Fibroblast of gingiva (primary cell): ENCODE measurements around the gene CDK19.
A peak's percentile ranks its signal among the peaks of the same experiment; 100 is the strongest.
"Not testable (repeated sequence)": the region's sequence is repeated elsewhere in the genome, so short reads cannot be mapped to it uniquely, and the experiment has no call there.

ENCODE experiments used
- DNase-seq: peaks from one replicate; pipeline ENCODE4 v3.0.0-alpha.2; 2011; ENCODE audit warnings: low read depth

Gene CDK19

DNA sequence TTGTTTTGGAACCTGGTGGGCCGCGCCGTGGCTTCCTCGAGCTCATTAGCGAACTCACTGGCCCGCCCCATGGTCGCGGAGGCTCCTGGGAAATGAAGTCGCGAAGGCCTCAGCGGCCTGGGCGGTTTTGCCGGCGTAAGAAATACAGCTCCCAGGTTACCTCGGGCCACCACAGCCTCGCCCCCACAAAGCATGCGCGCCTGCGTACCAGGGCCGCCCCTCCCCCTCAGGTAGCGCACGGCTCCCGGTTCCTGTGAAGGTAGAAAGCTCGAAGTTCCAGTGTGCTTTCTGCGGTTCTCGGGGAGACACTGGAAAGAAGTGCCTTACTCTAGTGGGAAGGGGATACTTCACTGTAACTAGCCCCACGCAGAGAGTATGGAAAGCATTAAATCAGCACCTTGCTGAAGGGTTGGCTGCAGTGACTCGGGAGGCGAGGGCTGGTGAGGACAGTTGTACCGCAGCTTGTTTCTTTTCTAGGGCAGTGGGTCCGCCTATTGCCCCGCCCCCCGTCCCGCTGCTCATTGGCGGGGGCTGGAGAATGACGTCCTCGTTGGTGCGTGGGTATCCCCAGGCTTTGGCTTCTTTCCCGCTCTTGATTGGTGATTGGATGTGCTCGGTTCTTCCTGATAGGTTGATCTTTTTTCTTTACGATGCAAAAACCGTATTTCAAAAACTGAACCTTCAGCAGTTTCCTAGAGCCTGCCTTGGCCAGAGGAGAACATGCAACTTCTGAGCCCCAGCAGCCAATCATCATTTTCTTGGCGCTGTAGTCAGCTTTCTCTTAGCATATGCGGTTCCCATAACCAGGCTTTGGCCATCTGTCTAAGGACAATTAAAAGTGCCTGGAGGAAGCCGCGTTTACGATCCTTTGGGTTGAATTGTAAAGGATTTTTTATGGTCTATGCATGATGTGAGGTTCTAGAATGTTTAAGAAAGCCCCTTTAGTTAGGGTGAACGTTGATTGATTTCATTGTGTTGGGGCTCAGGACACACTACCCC, at the start of gene CDK19:
TSS of gene CDK19 (minus strand) at position 59 of the 999 bp plus-strand sequence. CDS start 333 bp downstream, outside the sequence.
- DNase-seq, result peak; percentile 98

DNA sequence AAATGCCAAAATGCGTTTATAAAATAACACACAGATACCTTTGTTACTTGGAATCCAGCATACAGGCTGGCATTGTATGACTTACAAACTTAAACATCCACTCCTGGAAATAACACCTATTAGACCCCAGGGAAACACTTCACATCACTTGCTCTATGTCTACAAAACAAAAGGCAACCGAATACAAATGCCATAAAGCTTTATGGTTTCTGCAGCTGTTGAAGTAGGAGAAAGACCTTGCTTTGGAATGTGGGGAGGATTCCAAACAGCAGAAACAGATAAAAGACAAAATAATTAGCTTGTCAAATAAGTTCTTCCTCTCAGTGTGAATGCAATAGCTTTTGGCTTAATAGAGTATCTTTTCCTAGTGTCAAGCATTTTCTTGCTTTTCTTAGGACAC, 49.6 kb upstream of the CDK19 start:
- peak; percentile 6 for DNase-seq

DNA sequence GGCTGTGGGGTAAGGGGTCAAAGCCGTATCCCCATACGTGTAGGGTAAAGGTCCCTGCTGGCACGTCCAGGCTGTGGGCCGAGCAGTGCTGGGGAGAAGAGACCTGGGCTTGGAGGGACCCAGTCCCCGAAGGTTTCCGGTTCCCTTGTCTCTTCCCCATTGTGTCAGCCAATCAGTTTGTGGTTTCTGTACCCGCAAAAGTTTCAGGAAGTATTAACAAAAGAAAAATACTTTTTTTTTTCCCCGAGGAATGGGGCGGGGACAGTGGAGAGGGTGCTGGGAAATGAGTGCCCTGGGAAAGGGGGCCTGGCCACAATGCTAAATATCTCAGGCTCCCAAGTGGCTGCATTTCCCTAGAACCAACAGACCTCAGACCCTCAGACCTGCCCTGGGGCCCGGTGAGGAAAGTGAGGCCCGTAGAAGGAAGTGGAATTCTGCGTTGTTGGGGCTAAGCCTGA, 44.1 kb upstream of the CDK19 start:
- no peak for DNase-seq

DNA sequence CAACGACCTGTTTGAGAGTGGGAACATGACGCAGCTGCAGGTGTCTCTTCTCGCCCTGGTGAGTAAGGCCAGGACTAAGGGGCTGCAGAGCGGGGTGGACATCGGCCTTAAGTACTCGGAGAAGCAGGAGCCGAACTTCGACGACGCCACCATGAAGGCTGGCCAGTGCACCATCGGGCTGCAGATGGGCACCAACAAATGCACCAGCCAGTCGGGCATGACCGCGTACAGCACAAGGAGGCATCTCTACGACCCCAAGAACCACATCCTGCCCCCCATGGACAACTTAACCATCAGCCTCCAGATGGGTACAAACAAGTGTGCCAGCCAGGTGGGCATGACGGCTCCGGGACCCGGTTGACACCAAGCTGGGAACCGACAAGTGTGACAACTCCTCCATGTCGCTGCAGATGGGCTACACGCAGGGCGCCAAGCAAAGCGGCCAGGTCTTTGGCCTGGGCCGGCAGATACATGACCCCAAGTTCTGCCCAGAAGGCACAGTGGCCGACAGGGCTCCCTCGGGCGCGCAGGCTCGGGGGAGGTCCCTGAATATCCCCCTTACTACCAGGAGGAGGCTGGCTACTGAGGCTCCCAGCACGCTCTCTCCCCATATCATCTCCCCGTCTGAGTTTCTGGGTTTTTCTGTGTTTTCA, 43.4 kb upstream of the CDK19 start:
- DNase-seq, result no peak

DNA sequence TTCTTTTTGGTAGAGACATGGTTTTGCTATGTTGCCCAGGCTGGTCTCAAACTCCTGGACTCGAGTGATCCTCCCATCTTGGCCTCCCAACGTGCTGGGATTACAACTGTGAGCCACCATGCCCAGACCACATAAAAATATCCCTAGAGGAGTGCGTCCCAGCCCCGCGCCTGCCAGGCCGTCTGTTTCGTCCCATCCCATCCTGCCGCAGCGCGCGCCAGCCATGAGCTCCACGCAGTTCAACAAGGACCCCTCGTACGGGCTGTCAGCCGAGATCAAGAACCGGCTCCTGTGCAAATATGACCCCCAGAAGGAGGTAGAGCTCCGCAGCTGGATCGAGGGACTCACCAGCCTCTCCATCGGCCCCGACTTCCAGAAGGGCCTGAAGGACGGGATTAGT, 42.7 kb upstream of the CDK19 start:
- DNase-seq, result no peak

DNA sequence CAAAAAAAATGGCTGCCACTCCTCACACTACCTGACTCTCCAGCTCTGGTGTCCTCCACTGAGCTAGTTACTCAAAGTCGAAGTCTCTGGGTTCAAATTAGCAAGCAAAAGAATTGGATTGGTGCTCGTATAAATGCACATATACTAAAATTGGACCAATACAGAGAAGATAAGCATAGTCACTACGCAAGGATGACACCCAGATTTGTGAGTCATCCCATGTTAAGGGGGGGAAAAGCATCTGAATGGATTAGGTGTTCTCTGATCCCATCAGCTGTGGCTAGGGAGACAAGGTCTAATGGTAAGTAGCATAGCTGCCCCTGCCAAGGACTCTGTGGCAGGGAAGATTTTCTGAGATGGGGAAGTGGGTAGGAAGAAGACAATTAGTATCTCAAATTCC, 41.0 kb upstream of the CDK19 start:
- no peak for DNase-seq

DNA sequence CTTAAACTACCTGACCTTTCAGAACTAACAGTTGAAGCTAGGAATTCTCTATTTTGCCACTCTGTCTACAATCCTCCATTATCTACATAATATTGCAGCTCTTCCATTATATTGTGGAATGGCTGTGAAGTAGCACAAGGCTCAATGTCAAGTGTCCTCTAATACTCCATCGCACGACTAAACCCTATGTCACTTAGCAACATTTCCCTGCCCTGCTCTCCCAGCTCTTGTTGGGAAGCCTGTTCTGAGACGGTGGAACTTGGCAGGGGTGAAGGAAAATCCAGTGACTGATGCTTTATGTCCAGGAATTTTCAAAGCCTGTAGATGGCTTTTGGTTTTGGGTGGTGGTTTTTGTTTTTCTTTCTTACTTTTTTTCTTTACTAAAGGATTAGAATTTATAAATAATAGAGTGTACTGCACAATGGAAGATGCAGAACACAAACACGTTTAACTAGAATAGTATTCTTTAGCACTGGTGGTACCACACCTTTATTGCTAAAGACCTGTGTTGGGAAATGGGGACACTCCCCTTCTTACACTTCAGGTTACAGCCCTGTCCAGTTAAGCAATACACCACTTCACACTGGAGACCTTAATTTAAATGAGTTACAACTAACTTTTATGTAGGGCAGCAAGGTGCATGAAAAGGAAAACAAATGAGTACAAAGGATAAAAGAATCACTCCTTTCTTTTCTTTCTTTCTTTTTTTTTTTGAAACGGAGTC, 38.6 kb upstream of the CDK19 start:
- DNase-seq, result no peak

DNA sequence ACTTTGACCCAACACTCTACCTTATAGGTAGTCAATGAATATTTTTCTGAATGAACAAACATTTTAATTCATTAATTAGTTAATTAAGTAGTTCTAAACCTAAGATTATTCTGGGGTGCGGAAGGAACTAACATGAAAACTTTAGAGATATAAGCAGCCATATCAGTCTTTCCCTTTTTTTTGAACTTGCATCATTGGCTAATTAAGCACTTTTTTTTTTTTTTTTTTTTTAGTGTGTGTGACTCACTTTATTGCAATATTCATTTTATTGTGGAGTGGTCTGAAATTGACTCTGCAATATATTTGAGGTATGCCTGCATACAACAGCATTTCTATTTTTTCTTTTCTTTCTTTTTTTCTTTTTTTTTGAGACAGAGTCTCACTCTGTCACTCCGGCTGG, 37.5 kb upstream of the CDK19 start:
- no peak for DNase-seq

DNA sequence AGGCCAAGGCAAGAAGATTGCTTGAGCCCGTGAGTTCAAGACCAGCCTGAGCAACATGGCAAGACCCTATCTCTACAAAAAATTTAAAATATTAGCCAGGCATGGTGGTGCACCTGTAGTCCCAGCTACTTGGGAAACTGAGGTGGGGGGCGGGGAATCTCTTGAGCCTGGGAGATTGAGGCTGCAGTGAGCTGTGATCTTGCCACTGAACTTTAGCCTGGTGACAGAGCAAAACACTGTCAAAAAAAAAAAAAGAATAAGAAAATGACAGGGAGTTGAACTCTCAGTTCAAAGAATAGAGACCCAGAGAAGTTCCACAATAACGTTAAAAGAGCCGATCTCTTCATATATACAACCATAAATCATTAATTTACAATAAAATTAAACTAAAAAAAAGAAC, 34.5 kb upstream of the CDK19 start:
- DNase-seq, result no peak

DNA sequence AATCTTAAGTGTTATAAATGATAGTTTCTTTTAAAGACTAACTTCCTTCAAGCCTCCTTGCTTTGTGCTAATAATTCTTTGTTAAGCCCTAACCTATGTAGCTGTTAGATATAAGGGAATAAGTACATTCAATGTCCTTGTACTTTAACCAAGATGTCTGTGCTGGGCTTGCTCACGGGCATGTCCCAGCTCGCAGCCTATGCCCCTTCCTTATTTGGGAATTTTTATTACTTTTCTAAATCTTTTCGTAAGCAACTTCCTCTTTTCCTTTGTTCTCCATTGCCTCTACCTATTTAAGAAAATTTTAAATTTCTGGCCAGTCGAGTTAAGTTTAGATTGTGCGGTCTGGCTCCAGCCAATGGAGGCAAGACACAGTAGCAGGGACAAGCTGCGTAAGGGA, 26.0 kb upstream of the CDK19 start:
- DNase-seq, result no peak

DNA sequence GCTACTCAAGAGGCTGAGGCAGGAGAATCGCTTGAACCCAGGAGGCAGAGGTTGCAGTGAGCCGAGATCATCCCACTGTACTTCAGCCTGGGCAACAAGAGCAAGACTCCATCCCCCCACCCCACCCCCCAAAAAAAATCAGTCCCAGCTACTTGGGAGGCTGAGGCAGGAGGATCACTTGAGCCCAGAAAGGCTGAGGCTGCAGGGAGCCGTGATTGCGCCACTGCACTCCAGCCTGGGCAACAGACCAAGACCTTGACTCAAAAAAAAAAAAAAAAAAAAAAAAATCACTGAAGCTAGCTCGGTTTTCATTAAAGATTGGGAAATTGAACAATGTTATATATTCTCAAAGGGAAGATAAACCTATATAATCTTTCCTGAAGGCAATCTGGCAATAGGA, 20.5 kb upstream of the CDK19 start:
- DNase-seq, result not testable (repeated sequence)

DNA sequence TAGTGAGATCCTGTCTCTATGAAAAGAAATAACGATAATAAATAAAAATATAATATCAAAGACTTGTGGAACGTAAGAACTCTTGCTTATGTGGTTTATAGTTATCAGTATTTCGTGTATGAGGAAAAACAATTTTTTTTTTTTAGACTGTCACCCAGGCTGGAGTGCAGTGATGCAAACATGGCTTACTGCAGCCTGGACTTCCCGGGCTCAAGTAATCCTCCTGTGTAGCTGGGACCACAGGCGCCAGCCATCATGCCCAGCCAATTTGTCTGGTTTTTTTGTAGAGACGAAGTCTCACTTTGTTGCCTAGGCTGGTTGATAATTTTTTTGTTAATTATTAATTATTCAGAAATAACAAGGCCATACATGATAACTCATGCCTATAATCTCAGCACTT, 18.6 kb upstream of the CDK19 start:
- no peak for DNase-seq

DNA sequence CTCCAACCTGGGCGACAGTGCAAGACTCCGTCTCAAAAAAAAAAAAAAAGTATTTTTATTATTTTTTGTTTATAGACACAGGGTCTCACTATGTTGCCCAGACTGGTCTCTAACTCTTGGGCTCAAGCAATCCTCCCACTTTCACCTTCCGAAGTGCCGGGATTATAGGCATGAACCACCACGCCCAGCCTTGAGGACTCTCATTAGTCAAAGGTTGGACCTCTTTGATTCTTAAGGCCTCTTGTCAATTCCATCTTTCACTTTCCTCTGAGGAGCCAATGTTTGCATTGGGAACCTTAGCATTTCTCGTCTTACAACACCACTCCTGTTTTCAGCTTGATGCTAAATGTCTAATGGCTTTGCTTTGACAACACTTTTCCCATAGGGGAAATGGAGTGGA, 16.1 kb upstream of the CDK19 start:
- no peak for DNase-seq

DNA sequence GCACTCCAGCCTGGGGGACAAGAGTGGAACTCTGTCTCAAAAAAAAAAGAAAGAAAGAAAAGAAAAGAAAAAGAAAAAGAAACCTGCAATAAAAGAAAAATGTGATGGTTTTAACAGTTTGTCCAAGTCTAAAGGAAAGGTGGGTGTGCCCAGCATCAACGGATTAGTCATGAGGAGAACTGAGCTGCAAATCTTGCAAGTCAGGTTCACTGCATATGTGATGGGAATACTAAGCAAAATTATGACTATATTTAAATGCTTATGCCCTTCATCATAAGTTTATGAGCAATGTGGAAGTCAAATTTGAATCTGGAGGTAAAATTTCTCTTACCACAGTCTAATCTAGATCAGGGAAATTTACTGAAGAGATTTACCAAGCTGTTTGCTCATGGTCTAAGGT, 13.1 kb upstream of the CDK19 start:
- no peak for DNase-seq

DNA sequence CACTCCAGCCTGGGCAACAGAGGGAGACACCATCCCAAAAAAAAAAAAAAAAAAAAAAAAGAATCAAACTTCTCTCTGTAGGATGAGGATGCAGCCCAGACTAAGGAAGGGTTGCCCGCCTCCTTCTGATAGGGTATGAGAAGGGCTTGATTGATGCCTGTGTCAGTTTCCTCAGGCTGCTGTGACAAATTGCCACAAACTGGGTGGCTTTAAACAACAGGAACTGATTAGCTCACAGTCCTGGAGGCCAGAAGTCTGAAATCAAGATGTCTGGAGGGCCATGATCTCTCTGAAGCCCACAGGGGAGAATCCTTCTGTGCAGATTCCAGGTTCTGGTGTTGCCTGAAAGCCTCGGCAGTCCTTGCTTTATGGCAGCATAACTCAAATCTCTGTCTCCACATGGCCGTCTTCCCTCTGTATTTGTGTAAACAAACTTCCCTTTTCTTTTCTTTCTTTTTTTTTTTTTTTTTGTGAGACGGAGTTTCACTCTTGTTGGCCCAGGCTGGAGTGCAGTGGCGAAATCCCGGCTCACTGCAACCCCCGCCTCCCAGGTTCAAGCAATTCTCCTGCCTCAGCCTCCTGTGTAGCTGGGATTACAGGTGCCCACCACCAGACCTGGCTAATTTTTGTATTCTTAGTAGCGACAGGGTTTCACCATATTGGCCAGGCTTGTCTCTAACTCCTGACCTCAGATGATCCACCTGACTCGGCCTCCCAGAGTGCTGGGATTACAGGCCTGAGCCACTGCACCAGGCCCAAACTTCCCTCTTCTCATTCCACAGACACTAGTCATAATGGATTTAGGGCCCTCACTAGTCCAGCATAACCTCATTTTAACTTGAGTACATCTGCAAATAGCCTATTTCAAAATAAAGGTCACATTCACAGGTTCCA, 11.2 kb upstream of the CDK19 start:
- no peak for DNase-seq

DNA sequence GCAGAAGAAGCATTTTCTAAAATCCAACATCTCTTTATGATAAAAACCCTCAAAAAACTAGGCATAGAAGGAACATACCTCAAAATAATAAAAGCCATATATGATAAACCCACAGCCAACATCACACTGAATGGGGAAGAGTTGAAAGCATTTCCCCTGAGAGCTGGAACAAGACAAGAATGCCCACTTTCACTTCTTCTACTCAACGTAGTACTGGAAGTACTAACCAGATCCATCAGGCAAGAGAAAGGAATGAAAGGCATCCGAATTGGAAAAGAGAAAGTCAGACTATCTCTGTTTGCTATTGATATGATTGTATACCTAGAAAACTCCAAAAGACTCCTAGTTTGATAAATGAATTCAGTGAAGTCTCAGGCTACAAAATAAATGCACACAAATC, 7.9 kb upstream of the CDK19 start:
- DNase-seq, result peak; percentile 7

DNA sequence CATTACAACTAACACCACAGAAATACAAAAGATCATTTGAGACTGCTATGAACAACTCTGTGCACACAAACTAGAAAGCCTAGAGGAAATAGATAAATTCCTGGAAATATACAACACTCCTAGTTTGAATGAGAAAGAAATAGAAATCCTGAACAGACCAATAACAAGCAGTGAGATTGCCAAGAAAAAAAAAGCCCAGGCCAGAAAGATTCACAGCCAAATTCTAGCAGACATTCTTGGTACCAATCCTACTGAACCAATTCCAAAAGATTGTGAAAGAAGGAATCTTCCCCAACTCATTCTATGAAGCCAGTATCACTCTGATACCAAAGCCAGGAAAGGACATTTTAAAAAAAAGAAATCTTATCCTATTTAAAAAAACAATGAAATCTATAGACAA, 7.0 kb upstream of the CDK19 start:
- peak; percentile 75 for DNase-seq

DNA sequence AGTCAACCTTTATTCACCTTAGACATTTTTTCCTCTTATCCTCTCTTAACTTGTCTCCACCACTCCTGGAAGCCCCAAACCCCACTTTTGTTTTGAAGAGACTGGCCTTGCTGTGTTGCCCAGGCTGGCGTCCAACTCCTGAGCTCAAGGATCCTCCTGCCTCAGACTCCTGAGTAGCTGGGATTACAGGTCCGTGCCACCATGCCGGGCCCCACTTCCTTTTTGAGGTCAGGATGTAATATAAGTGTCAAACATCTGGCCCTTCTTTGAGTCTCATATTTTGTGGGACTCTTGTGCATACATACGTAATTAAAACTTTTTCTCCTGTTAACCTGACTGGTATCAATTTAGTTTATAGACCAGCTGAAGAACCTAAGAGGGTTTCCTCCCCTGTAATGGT, 1.4 kb upstream of the CDK19 start:
- DNase-seq, result no peak

DNA sequence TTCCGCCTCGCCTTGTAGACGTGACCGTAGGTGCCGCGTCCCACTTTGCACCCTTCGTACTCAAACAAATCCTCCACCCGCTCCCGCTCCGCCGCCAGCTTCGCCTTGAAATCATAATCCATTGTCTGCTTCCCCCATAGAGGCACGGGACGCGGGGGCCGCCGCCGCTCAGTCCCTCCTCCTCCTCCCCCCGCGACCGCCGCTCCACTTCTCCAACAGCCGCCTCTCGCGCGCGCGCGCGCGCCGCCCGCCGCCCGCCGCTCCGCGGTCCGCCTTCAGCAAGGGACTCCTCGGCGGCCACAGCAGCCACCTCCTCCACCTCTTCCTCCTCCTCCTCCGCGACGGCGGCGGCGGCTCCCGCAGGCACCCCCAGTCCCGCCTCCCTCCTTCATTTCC, 256 bp downstream of the CDK19 start:
- DNase-seq, result no peak

DNA sequence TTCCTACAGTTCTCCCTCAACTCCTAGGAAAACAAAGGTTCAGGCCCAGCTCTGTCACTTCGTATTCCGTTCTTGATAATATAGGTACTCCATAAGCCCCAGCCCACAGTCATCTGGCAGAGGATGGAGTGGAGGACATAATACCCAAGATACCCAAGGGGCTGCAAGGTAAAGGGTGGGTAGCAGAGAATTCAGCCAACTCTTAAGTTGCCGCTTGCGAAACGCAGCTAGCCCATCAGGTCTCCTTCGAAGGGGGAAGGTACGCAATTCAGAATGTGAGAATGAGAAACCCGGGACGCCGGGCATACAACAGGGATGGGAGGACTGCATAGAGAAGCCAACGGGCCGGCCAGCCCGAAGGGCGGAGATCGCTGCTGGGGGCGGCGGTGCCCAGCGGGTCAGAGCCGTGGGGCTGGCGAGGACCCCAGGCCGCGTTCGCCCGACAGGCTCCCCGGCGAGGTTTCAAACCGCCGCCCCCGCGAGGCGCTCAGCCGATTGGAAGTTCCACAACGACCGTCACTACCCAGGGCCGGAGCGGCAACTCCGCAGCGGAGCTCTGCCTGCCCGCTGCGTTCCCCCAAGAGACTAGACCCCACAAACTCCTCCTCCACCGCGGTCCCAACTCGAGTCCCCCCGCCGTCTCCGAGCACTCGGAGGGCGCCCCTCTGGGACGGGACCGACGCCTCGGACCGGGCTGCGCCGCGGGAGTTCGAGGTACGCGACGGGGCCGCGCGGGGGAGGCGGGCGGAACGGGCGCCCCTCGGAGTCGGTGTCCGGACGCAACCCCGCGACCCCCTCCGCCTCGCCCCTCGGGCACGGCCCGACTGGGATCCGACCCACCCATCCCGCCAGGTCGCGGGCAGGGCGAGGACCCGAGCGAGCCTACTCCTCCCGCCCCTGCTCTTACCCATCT, 911 bp downstream of the CDK19 start:
- DNase-seq, result peak; percentile 42
